ENCODE results near the gene GDPD3. TPM values are rescaled to one million over a fixed set of nuclear protein-coding genes. Genes with fewer than 3 reads are reported as not detected.

GDPD3 gene
- total and polyA plus RNA-seq, 2 of the 13 experiments (the other 11 are each of a cell fraction or from before 2014, with no cell fraction given), result 18.7 to 20.6 TPM

- Histone ChIP-seq H3K4me1 (ENCODE audit: insufficient read depth, low read length) (peaks cover 46% of the 10 kb centered on the region), H3K9ac (ENCODE audit: insufficient read depth, low read depth, low read length) (no peak overlapping the region), H3K79me2 (ENCODE audit: insufficient read depth, low read length) (no peaks in the 10 kb centered on the region), H3K4me2 (ENCODE audit: low read depth, low read length) (no peak overlapping the region), H2AFZ (ENCODE audit: low read length) (no peak overlapping the region), H3K36me3 (replicated peaks in 1 of 2; ENCODE audit: control insufficient read depth in 1 of 2, insufficient read depth in 2 of 2, low read length in 2 of 2) (no peaks in the 10 kb centered on the region), H3K9me3 (ENCODE audit: low read length) (peaks cover 13% of the 10 kb centered on the region), H3K27ac (ENCODE audit: extremely low read length, insufficient read depth, low read length) (no peak overlapping the region), H4K20me1 (ENCODE audit: insufficient read depth, low read length) (no peaks in the 10 kb centered on the region), H3K4me3 (replicated peaks in 1 of 3; ENCODE audit: insufficient read depth in 1 of 3, low read depth in 2 of 3, low read length in 3 of 3) (no peak overlapping the region), H3K27me3 (ENCODE audit: control insufficient read depth in 1 of 2, insufficient read depth in 2 of 2, low read length in 2 of 2) (no peaks in the 10 kb centered on the region)
- DNase-seq (ENCODE audit: low spot score), result no peak
- no TSS peak for BruUV-seq (replicated peaks)
- CTCF ChIA-PET (ENCODE audit: low intra/inter-chr PET ratio, low total read pairs), result no interaction called here
- no peak for TF ChIP-seq BORCS8-MEF2B (CRISPR knock-in tag; IDR thresholded peaks at IDR 0.05)
- peak; percentile 56 for TF ChIP-seq ATF7 (IDR thresholded peaks at IDR 0.05)
- TF ChIP-seq ATF7 (CRISPR knock-in tag; IDR thresholded peaks at IDR 0.05), result no peak
- TF ChIP-seq, protein P1, sequence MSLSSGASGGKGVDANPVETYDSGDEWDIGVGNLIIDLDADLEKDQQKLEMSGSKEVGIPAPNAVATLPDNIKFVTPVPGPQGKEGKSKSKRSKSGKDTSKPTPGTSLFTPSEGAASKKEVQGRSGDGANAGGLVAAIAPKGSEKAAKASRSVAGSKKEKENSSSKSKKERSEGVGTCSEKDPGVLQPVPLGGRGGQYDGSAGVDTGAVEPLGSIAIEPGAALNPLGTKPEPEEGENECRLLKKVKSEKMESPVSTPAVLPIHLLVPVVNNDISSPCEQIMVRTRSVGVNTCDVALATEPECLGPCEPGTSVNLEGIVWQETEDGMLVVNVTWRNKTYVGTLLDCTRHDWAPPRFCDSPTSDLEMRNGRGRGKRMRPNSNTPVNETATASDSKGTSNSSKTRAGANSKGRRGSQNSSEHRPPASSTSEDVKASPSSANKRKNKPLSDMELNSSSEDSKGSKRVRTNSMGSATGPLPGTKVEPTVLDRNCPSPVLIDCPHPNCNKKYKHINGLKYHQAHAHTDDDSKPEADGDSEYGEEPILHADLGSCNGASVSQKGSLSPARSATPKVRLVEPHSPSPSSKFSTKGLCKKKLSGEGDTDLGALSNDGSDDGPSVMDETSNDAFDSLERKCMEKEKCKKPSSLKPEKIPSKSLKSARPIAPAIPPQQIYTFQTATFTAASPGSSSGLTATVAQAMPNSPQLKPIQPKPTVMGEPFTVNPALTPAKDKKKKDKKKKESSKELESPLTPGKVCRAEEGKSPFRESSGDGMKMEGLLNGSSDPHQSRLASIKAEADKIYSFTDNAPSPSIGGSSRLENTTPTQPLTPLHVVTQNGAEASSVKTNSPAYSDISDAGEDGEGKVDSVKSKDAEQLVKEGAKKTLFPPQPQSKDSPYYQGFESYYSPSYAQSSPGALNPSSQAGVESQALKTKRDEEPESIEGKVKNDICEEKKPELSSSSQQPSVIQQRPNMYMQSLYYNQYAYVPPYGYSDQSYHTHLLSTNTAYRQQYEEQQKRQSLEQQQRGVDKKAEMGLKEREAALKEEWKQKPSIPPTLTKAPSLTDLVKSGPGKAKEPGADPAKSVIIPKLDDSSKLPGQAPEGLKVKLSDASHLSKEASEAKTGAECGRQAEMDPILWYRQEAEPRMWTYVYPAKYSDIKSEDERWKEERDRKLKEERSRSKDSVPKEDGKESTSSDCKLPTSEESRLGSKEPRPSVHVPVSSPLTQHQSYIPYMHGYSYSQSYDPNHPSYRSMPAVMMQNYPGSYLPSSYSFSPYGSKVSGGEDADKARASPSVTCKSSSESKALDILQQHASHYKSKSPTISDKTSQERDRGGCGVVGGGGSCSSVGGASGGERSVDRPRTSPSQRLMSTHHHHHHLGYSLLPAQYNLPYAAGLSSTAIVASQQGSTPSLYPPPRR (CRISPR knock-in tag; IDR thresholded peaks at IDR 0.05; ENCODE audit: borderline replicate concordance), result no peak
- peak; percentile 47; the same call in 1 of the 2 replicates for TF ChIP-seq CREB1 (IDR thresholded peaks at IDR 0.05)
- TF ChIP-seq CREB1 (CRISPR knock-in tag; IDR thresholded peaks at IDR 0.05), result no peak
- no peak for TF ChIP-seq SPEN (CRISPR knock-in tag; IDR thresholded peaks at IDR 0.05; ENCODE audit: low read depth)
- no peak for ATAC-seq
- FAIRE-seq, result no peak
- in situ Hi-C loops (cut with HindIII; ENCODE audit: extremely low pct_ligation_motif_present, low pct_unique_long_range_greater_than_20kb), result no loop called here
- 6% methylated on average over 1 of the region's 1 CpG for WGBS (ENCODE audit: low lambda C conversion rate)
- POLR2A ChIA-PET, result no interaction called here
- intact Hi-C loops (cut with micrococcal nuclease; ENCODE audit: unreplicated experiment), result no loop called here
Observed at GRCh38 chr16:30145657-30146056, 32.3 kb upstream of the GDPD3 start.

Data from HepG2 (cell line).